K562 (cell line): ENCODE measurements around the gene PRKAG2. TPM values are rescaled to one million over a fixed set of nuclear protein-coding genes. Genes with fewer than 3 reads are reported as not detected.

Experiments used
- CBFA2T2 ChIP-seq: fragments of 450-650 bp; conservative IDR thresholded peaks from 2 replicates; pipeline ENCODE4 v1.6.1; 2017; ENCODE audit warnings: mild to moderate bottlenecking
- DNMT1 ChIP-seq: fragments of 450-650 bp; IDR thresholded peaks from 2 replicates; pipeline ENCODE4 v1.6.1; 2016; ENCODE audit warnings: antibody characterized with exemption, mild to moderate bottlenecking
- GABPB1 ChIP-seq: sonication (generic); formaldehyde crosslinking; IDR thresholded peaks from 2 replicates; pipeline ENCODE4 v1.8.0; 2022; ENCODE audit warnings: mild to moderate bottlenecking, missing genetic modification reagents
- HNRNPH1 ChIP-seq: fragments of 200-400 bp; formaldehyde crosslinking; optimal IDR thresholded peaks from 2 replicates; pipeline ENCODE3; 2017; ENCODE audit warnings: low read depth, mild to moderate bottlenecking, low read length, moderate library complexity
- NFATC3 ChIP-seq: fragments of 450-650 bp; IDR thresholded peaks from 2 replicates; pipeline ENCODE4 v1.6.1; 2017; ENCODE audit warnings: mild to moderate bottlenecking
- ZNF224 ChIP-seq: sonication (generic); formaldehyde crosslinking; IDR thresholded peaks from 2 replicates; pipeline ENCODE4 v1.8.0; 2022; ENCODE audit warnings: mild to moderate bottlenecking, missing genetic modification reagents
- ZNF311 ChIP-seq: fragments of 250-450 bp; sonication (Bioruptor Pico); IDR thresholded peaks from 2 replicates; pipeline ENCODE4 v1.4.0; 2020; ENCODE audit warnings: mild to moderate bottlenecking, moderate library complexity
- polyA plus RNA-seq, 8 experiments: library from polyadenylated mRNA; depleted of rRNA in 4 of 8; stranded (reverse) in 5 of 8; unstranded in 3 of 8; fragments of >200 nt; fragmentation: Nextera tagmentation in 2 of 8; fragmentation: Illumina TruSeq in 1 of 8; extraction: Ambion mirVana in 2 of 8; extraction: Trizol in 1 of 8; gene quantifications; 2 replicates each; pipeline versions ENCODE4 v1.2.1 to v1.2.3, GENCODE V29; 2011 to 2014; ENCODE audit warnings: inconsistent platforms in 1 of 8, missing spikeins in 1 of 8
- total RNA-seq, 7 experiments: library from RNA; depleted of rRNA in 6 of 7; stranded (reverse); fragments of >200 nt in 6 of 7; fragmentation: Illumina TruSeq in 2 of 7; extraction: Trizol in 2 of 7; gene quantifications; 2 replicates each; pipeline versions ENCODE4 v1.2.1 to v1.2.3, GENCODE V29; 2011 to 2021; ENCODE audit warnings: low replicate concordance in 1 of 7
- TF ChIP-seq, protein P1 (sequence below): fragments of 450-650 bp; IDR thresholded peaks from 2 replicates; pipeline ENCODE4 v1.6.1; 2016; ENCODE audit warnings: mild to moderate bottlenecking, moderate library complexity
- TF ChIP-seq, protein P2 (sequence below): fragments of 450-650 bp; IDR thresholded peaks from 2 replicates; pipeline ENCODE4 v1.6.1; 2018; ENCODE audit not compliant: partially characterized antibody

Gene PRKAG2
- total and polyA plus RNA-seq, 9 of the 15 experiments (the other 6 are each of a cell fraction or from before 2014, with no cell fraction given) = 0.99 to 5.6 (median 3.3) TPM

DNA sequence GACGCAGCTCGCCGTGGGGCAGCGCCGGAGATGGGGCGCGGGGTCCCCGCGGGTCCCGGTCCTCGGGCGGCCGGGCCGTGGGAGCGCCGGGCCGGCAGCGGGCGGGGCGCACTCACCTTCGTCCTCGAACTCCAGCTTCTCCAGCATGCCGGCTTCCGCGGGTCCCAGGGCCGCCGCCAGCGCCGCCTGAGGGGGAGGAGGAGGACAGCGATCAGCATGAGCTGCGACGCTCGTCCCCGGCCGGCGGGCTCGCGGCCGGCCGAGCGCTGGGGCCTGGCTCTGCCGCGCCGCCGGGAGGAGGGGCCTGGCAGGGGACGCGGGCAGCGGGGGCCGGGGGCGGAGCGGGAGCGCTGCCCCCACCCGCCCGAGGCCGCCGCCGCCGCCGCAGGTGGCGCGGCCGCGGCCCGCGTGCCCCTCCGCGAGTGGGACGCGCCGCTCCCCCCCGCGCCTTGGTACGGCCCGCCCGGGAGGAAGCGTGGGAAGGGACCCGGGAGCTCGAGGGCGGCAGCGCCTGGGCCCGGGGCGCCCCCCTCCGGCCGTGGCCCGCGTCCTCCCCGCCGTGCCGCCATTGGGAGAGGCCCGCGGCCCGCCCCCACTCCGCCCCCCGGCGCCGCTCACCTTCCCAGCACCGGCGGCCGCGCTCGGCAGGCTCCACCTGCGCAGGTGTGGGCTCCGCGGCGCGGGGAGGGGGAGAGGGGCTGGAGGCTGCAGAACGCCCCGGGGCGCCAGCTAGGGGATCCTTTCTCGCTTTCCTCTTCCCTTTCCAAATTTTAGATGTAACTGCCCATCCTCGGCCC, 244.8 kb downstream of the PRKAG2 start (continued):
- TF ChIP-seq, protein P1, sequence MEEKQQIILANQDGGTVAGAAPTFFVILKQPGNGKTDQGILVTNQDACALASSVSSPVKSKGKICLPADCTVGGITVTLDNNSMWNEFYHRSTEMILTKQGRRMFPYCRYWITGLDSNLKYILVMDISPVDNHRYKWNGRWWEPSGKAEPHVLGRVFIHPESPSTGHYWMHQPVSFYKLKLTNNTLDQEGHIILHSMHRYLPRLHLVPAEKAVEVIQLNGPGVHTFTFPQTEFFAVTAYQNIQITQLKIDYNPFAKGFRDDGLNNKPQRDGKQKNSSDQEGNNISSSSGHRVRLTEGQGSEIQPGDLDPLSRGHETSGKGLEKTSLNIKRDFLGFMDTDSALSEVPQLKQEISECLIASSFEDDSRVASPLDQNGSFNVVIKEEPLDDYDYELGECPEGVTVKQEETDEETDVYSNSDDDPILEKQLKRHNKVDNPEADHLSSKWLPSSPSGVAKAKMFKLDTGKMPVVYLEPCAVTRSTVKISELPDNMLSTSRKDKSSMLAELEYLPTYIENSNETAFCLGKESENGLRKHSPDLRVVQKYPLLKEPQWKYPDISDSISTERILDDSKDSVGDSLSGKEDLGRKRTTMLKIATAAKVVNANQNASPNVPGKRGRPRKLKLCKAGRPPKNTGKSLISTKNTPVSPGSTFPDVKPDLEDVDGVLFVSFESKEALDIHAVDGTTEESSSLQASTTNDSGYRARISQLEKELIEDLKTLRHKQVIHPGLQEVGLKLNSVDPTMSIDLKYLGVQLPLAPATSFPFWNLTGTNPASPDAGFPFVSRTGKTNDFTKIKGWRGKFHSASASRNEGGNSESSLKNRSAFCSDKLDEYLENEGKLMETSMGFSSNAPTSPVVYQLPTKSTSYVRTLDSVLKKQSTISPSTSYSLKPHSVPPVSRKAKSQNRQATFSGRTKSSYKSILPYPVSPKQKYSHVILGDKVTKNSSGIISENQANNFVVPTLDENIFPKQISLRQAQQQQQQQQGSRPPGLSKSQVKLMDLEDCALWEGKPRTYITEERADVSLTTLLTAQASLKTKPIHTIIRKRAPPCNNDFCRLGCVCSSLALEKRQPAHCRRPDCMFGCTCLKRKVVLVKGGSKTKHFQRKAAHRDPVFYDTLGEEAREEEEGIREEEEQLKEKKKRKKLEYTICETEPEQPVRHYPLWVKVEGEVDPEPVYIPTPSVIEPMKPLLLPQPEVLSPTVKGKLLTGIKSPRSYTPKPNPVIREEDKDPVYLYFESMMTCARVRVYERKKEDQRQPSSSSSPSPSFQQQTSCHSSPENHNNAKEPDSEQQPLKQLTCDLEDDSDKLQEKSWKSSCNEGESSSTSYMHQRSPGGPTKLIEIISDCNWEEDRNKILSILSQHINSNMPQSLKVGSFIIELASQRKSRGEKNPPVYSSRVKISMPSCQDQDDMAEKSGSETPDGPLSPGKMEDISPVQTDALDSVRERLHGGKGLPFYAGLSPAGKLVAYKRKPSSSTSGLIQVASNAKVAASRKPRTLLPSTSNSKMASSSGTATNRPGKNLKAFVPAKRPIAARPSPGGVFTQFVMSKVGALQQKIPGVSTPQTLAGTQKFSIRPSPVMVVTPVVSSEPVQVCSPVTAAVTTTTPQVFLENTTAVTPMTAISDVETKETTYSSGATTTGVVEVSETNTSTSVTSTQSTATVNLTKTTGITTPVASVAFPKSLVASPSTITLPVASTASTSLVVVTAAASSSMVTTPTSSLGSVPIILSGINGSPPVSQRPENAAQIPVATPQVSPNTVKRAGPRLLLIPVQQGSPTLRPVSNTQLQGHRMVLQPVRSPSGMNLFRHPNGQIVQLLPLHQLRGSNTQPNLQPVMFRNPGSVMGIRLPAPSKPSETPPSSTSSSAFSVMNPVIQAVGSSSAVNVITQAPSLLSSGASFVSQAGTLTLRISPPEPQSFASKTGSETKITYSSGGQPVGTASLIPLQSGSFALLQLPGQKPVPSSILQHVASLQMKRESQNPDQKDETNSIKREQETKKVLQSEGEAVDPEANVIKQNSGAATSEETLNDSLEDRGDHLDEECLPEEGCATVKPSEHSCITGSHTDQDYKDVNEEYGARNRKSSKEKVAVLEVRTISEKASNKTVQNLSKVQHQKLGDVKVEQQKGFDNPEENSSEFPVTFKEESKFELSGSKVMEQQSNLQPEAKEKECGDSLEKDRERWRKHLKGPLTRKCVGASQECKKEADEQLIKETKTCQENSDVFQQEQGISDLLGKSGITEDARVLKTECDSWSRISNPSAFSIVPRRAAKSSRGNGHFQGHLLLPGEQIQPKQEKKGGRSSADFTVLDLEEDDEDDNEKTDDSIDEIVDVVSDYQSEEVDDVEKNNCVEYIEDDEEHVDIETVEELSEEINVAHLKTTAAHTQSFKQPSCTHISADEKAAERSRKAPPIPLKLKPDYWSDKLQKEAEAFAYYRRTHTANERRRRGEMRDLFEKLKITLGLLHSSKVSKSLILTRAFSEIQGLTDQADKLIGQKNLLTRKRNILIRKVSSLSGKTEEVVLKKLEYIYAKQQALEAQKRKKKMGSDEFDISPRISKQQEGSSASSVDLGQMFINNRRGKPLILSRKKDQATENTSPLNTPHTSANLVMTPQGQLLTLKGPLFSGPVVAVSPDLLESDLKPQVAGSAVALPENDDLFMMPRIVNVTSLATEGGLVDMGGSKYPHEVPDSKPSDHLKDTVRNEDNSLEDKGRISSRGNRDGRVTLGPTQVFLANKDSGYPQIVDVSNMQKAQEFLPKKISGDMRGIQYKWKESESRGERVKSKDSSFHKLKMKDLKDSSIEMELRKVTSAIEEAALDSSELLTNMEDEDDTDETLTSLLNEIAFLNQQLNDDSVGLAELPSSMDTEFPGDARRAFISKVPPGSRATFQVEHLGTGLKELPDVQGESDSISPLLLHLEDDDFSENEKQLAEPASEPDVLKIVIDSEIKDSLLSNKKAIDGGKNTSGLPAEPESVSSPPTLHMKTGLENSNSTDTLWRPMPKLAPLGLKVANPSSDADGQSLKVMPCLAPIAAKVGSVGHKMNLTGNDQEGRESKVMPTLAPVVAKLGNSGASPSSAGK = peak; percentile 23; the same call in 1 of the 2 replicates
- TF ChIP-seq, protein P2, sequence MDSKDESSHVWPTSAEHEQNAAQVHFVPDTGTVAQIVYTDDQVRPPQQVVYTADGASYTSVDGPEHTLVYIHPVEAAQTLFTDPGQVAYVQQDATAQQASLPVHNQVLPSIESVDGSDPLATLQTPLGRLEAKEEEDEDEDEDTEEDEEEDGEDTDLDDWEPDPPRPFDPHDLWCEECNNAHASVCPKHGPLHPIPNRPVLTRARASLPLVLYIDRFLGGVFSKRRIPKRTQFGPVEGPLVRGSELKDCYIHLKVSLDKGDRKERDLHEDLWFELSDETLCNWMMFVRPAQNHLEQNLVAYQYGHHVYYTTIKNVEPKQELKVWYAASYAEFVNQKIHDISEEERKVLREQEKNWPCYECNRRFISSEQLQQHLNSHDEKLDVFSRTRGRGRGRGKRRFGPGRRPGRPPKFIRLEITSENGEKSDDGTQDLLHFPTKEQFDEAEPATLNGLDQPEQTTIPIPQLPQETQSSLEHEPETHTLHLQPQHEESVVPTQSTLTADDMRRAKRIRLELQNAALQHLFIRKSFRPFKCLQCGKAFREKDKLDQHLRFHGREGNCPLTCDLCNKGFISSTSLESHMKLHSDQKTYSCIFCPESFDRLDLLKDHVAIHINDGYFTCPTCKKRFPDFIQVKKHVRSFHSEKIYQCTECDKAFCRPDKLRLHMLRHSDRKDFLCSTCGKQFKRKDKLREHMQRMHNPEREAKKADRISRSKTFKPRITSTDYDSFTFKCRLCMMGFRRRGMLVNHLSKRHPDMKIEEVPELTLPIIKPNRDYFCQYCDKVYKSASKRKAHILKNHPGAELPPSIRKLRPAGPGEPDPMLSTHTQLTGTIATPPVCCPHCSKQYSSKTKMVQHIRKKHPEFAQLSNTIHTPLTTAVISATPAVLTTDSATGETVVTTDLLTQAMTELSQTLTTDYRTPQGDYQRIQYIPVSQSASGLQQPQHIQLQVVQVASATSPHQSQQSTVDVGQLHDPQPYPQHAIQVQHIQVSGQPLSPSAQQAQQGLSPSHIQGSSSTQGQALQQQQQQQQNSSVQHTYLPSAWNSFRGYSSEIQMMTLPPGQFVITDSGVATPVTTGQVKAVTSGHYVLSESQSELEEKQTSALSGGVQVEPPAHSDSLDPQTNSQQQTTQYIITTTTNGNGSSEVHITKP = peak; percentile 90
- no peak for TF ChIP-seq DNMT1
- no peak for TF ChIP-seq CBFA2T2
- no peak for TF ChIP-seq ZNF224 (CRISPR knock-in tag)
- peak; percentile 49; the same call in 1 of the 2 replicates for TF ChIP-seq GABPB1 (CRISPR knock-in tag)
- TF ChIP-seq HNRNPH1 = no peak
- no peak for TF ChIP-seq NFATC3
- TF ChIP-seq ZNF311 (CRISPR knock-in tag) = no peak
